ENCODE results near the gene S100A4. TPM values are rescaled to one million over a fixed set of nuclear protein-coding genes. Genes with fewer than 3 reads are reported as not detected.

The S100A4 gene
- total RNA-seq, 1 donor from 2014 or later = 69.3 TPM

GRCh38 chr1:153515504-153516394 lies 29.9 kb downstream of the S100A4 start:
- no peaks in the 10 kb centered on the region for H3K27me3 ChIP-seq (ENCODE audit: insufficient read depth, low read length)
- Mint-ChIP-seq H3K27ac (ENCODE audit: unreplicated experiment) (no peak overlapping the region), H3K36me3 (ENCODE audit: low read depth, unreplicated experiment) (no peaks in the 10 kb centered on the region), H3K4me3 (ENCODE audit: unreplicated experiment) (no peak overlapping the region), H3K27me3 (ENCODE audit: low read depth, unreplicated experiment) (peaks cover 3% of the 10 kb centered on the region), H3K4me1 (ENCODE audit: low read depth, unreplicated experiment) (peaks cover 7% of the 10 kb centered on the region), H3K9me3 (ENCODE audit: unreplicated experiment) (peaks cover 2% of the 10 kb centered on the region)
- DNase-seq (ENCODE audit: low read depth) (no peak), FAIRE-seq (no peak)
- H3K9me3 ChIP-seq (ENCODE audit: insufficient read depth, low read depth, low read length) = no peaks in the 10 kb centered on the region
- H4K20me1 ChIP-seq (ENCODE audit: insufficient read depth, low read length) = no peaks in the 10 kb centered on the region
- TF ChIP-seq CTCF (IDR thresholded peaks at IDR 0.05; ENCODE audit: insufficient read depth, low read depth, low read length) (no peak), EZH2 (IDR thresholded peaks at IDR 0.05; ENCODE audit: insufficient read depth, low read length) (no peak)
- H3K4me2 ChIP-seq (ENCODE audit: low read length) = no peak overlapping the region
- no peak overlapping the region for H3K9ac ChIP-seq (ENCODE audit: low read length)
- H3K36me3 ChIP-seq (ENCODE audit: insufficient read depth, low read length) = no peaks in the 10 kb centered on the region
- H3K27ac ChIP-seq (ENCODE audit: low read depth, low read length) = no peak overlapping the region
- no peaks in the 10 kb centered on the region for H3K4me1 ChIP-seq (ENCODE audit: insufficient read depth, low read length)
- H3K4me3 ChIP-seq (ENCODE audit: insufficient read depth, low read depth, low read length) = no peak overlapping the region
- no peak overlapping the region for H2AFZ ChIP-seq (ENCODE audit: low read depth, low read length)
- no peaks in the 10 kb centered on the region for H3K79me2 ChIP-seq (ENCODE audit: insufficient read depth, low read length)

GRCh38 chr1:153513666-153514065 lies 31.9 kb downstream of the S100A4 start:
- no peaks in the 10 kb centered on the region for H3K36me3 ChIP-seq (ENCODE audit: insufficient read depth, low read length)
- no peak overlapping the region for H3K27ac ChIP-seq (ENCODE audit: low read depth, low read length)
- Mint-ChIP-seq H3K27ac (ENCODE audit: unreplicated experiment) (no peak overlapping the region), H3K27me3 (ENCODE audit: low read depth, unreplicated experiment) (peaks cover 3% of the 10 kb centered on the region), H3K4me1 (ENCODE audit: low read depth, unreplicated experiment) (peaks cover 6% of the 10 kb centered on the region), H3K4me3 (ENCODE audit: unreplicated experiment) (no peak overlapping the region), H3K9me3 (ENCODE audit: unreplicated experiment) (peaks cover 2% of the 10 kb centered on the region), H3K36me3 (ENCODE audit: low read depth, unreplicated experiment) (no peaks in the 10 kb centered on the region)
- FAIRE-seq (no peak), DNase-seq (ENCODE audit: low read depth) (no peak)
- TF ChIP-seq CTCF (IDR thresholded peaks at IDR 0.05; ENCODE audit: insufficient read depth, low read depth, low read length) (no peak), EZH2 (IDR thresholded peaks at IDR 0.05; ENCODE audit: insufficient read depth, low read length) (no peak)
- no peak overlapping the region for H3K9ac ChIP-seq (ENCODE audit: low read length)
- H3K4me3 ChIP-seq (ENCODE audit: insufficient read depth, low read depth, low read length) = no peak overlapping the region
- no peaks in the 10 kb centered on the region for H3K27me3 ChIP-seq (ENCODE audit: insufficient read depth, low read length)
- no peak overlapping the region for H3K4me2 ChIP-seq (ENCODE audit: low read length)
- no peaks in the 10 kb centered on the region for H4K20me1 ChIP-seq (ENCODE audit: insufficient read depth, low read length)
- no peak overlapping the region for H2AFZ ChIP-seq (ENCODE audit: low read depth, low read length)
- no peaks in the 10 kb centered on the region for H3K4me1 ChIP-seq (ENCODE audit: insufficient read depth, low read length)
- H3K79me2 ChIP-seq (ENCODE audit: insufficient read depth, low read length) = no peaks in the 10 kb centered on the region
- H3K9me3 ChIP-seq (ENCODE audit: insufficient read depth, low read depth, low read length) = no peaks in the 10 kb centered on the region

- no peak overlapping the region for H2AFZ ChIP-seq (ENCODE audit: low read depth, low read length)
- no peaks in the 10 kb centered on the region for H3K9me3 ChIP-seq (ENCODE audit: insufficient read depth, low read depth, low read length)
- no peaks in the 10 kb centered on the region for H3K27me3 ChIP-seq (ENCODE audit: insufficient read depth, low read length)
- Mint-ChIP-seq H3K4me3 (ENCODE audit: unreplicated experiment) (no peak overlapping the region), H3K9me3 (ENCODE audit: unreplicated experiment) (peaks cover 2% of the 10 kb centered on the region), H3K4me1 (ENCODE audit: low read depth, unreplicated experiment) (peaks cover 2% of the 10 kb centered on the region), H3K27me3 (ENCODE audit: low read depth, unreplicated experiment) (peaks cover 3% of the 10 kb centered on the region), H3K36me3 (ENCODE audit: low read depth, unreplicated experiment) (no peaks in the 10 kb centered on the region), H3K27ac (ENCODE audit: unreplicated experiment) (no peak overlapping the region)
- no peak for TF ChIP-seq CTCF (IDR thresholded peaks at IDR 0.05; ENCODE audit: insufficient read depth, low read depth, low read length)
- TF ChIP-seq EZH2 (IDR thresholded peaks at IDR 0.05; ENCODE audit: insufficient read depth, low read length) = no peak
- no peaks in the 10 kb centered on the region for H4K20me1 ChIP-seq (ENCODE audit: insufficient read depth, low read length)
- no peak for DNase-seq (ENCODE audit: low read depth)
- no peaks in the 10 kb centered on the region for H3K36me3 ChIP-seq (ENCODE audit: insufficient read depth, low read length)
- FAIRE-seq = no peak
- no peak overlapping the region for H3K27ac ChIP-seq (ENCODE audit: low read depth, low read length)
- peaks cover 2% of the 10 kb centered on the region for H3K4me1 ChIP-seq (ENCODE audit: insufficient read depth, low read length)
- no peaks in the 10 kb centered on the region for H3K79me2 ChIP-seq (ENCODE audit: insufficient read depth, low read length)
- H3K4me3 ChIP-seq (ENCODE audit: insufficient read depth, low read depth, low read length) = no peak overlapping the region
- no peak overlapping the region for H3K4me2 ChIP-seq (ENCODE audit: low read length)
- no peak overlapping the region for H3K9ac ChIP-seq (ENCODE audit: low read length)
Measured at GRCh38 chr1:153513023-153513422, 32.6 kb downstream of the S100A4 start.

All from astrocyte (in vitro differentiated cells and primary cell).